Caki2 (cell line): ENCODE data around the gene GBGT1. TPM values are rescaled to one million over a fixed set of nuclear protein-coding genes. Genes with fewer than 3 reads are reported as not detected.

Experiments used
- DNase-seq: peaks from one replicate; pipeline ENCODE4 v3.0.0-alpha.2; 2015; ENCODE audit warnings: low read depth
- in situ Hi-C: cut with HindIII; loops from 2 replicates; pipeline ENCODE4 v1.10.0; 2016; ENCODE audit warnings: low sequenced_read_pairs, low pct_unique_long_range_greater_than_20kb, mixed read lengths
- total RNA-seq: library from RNA; depleted of rRNA; stranded (reverse); fragments of >200 nt; shearing (Covaris generic); gene quantifications from 2 replicates; pipeline ENCODE4 v1.2.3, GENCODE V29; 2014; ENCODE audit warnings: low replicate concordance

Gene GBGT1
- total RNA-seq, 1 experiment from 2014 or later: not detected

DNA sequence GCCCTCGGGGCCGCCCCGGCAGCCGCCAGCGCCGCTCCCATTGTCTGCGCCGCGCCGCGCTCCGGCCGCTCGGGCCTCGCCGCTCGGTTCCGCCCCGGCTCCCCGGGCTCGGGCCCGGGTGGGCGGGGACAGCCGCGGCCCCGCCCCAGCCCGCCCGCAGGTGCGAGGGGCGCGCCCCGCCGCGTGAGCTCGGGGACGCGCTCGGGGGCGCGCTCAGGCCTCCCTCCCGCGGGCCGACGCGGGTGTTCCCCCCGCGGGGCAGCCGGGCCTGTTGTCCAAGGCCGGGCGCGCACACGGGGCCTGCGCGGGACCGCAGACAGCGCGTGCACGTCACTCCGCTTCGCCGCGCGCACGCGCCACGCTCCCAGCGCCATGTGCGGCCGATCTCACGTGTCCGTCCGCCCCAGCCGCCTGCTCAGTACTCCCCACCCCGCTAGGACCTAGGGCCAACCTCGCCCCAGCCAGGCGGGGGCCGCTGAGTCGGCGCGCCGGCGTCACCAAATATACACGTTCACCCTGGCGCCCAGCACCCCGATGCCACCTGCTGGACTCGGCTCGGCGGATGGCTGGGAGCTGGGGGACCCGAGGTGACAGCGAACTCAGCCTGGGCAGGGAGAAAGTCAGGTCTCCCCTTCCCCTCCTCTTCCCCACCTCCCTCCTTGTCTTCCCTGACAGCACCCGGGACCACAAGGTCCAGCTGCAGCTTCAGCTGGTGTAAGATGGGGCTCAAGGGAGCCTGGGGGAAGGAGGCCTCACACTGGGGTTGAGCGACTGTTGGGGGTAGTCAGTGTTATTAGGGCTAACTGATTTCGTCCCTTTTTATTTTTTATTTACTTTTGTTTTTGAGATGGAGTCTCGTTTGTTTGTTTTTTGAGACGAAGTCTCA lies 14.3 kb downstream of the GBGT1 start:
- DNase-seq: peak; percentile 94

DNA sequence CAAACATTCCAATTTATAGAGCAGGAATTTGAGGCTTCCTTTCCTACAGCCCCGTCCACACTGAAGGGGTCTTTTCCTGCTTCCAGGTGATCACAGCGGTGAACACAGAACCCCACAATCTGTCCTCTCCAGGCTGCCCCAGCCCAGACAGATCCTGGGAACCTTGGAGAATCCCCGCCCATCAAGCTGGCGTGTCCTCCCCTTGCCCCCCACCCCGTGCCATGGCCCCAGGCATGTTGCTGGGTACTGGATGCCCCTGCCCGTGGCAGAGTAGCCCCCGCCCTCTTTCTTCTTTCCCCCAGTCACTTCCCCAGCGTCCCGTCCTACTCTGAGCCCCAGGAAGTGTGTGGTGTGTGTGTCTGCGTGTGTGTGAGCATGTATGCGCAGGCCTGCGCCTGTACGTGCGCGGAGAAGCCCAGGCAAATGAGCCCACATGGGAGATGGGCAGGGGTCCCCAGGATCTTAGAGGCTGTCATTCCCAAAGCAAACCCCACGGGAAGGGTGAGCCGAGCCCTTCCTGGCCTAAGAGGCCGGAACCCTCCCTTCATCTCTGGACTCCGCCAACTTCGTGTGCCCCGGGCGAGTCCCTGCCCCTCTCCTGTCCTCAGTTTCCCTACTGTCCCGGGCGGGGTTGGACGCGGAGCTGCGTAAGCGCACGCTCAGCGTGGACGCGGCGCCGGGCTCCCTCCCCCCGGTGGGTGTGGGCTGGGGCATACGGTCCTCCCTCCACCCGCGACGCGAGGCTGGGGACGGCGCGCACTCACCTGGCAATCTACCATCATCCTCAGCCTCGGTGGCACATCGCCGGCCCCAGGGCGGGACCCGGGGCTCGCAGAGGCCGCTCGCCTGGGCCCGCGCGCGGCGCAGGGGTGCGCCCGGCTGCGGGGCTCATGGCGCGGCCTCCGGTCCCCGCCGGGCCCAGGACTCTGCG lies 15.2 kb downstream of the GBGT1 start:
- in situ Hi-C loops: no loop called here
- peak; percentile 47 for DNase-seq

More for the DNA sequence above, 14.3 kb downstream of the GBGT1 start:
- in situ Hi-C loops: no loop called here

DNA sequence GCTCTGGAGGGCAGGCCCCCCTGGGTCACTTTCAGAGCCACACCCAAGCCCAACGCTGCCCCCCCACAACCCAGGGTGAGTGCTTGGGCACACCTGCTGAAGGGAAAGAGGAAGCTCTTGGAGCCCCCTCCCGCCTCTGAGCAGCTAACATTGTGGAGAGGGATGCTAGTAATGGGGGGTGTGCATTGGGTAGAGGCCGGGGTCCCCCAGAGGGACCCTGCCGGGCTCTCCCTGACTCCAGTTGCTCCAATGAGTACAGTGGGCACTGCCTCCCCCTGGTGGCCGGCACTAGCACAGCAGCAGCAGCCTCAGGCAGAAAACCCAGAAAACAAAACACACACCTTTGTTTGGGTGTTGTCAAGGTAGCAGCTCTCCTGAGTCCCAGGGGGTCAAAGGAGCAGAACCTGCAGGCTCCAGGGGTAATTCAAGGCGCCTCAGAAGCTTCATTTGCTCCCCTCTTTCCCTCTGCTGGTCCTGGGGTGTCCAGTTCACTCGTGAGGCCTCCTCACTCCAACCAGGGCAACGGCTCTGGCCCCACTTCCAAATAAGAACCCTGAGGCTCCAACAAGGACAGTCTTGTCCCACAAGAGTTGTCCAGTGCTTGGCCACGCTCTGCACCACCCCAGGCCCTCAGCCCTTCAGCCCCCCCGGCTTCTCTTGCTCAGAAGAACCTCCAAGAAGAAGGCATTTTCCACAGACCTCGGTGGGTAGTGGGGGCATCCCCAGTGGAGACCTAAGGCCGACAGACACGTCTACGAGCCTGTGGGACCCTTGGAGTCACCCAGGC lies 16.1 kb downstream of the GBGT1 start:
- in situ Hi-C loops: no loop called here
- DNase-seq: peak; percentile 77

DNA sequence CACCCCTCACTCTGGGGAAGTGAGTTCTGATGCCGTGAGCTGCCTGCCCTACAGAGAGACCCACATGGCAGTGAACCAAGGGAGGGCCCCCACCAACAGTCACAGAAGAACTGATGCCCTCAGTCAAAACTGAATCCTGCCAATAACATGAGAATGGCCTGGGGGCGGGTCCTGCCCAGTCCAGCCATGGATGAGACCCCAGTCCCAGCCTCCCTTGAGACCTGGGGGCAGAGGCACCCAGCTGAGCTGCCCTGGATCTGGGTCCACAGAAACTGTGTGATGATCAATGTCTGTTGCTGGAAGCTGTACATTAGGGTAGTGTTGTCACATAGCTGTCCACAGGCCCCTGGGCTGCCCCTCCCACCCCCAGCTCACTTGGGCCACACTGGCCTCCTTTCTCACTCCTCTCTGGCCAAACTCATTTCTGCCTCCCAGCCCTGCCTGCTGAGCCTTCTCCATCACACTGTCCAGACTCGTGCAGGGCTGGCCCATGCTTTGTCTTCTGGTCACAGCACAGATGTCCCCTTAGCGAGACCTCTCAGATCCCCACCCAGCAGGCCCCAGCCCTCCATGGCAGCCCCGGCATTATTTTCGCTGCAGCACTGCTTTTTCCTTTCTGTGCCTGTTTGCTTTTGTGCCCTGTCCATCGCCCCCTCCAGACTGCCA lies 16.8 kb downstream of the GBGT1 start:
- DNase-seq: no peak
- in situ Hi-C loops: no loop called here

DNA sequence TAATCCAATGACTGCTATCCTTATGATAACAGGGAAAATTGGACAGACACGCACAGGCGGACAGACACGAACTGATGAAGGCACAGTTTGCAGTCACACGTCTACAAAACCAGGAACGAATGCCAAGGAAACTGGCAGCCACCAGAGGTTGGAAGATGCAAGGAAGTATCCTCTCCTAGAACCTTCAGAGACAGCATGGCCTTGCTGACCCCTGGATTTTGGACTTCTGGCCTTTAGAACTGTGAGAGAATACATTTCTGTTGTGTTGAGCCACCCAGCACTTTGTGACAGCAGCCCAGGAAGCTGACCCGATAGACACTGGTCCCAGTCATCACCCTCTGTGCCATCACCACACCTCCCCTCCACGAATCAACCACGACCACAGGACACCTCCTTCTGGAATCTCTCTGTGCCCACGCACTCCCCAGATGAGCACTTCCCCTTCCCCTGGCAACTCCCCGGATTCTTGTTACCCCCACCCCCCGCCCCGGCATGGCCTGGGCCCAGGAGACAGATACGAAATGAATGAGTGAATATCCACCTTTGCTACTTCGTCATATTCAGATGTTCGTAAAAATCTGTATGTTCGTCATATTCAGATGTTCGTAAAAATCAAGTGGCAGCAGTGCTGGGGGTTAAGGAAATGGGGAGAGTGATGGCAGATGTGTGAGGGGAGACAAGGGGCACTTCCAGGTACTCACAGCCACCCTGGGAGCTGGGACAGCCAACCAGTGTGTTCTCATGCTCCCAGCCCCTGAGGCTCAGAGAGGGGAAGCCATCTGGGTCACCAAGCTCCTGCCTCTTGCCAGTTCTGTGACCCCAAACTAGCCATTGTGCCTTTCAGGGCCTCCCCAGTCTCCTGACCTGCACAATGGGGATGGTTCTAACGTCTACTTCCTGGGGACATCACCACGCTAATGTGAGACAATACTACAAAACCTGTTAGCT lies 18.5 kb downstream of the GBGT1 start:
- in situ Hi-C loops: no loop called here
- DNase-seq: no peak

DNA sequence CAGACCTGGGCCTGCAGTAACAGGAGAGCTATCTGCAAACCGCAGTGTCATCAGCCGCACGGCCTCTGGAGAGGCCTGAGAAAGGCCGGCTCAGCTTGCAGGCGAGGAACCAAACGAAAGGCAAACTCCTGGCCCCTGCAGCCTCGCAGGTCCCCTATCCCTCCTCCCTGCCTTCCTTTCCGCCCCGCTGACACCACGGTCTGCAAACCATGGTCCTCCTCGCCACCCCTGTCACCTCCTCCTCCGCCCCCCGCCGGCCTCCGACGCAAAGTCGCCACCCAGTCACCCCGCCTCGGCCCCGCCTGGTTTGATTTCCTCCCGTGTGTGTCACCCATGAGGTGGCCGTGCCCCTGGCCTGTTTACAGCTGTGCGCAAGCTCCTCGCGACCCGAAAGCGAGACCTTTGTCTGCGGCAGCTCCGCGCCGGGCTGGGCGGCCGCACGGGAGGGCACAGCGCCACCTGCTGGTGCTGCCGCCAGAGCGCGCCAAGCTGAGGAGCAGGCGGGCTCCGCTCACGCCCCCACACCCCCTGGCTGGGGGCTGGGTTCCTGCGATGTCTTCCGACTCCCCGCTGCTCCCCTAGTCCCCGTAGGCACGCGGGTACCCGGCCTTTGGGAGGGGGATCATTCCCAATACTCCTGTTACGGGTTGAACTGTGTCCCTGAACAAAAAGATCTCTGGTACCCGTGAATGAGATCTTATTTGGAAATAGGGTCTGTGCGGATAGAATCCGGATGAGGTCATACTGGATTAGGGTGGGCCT lies 19.4 kb downstream of the GBGT1 start:
- in situ Hi-C loops: no loop called here
- peak; percentile 86 for DNase-seq

DNA sequence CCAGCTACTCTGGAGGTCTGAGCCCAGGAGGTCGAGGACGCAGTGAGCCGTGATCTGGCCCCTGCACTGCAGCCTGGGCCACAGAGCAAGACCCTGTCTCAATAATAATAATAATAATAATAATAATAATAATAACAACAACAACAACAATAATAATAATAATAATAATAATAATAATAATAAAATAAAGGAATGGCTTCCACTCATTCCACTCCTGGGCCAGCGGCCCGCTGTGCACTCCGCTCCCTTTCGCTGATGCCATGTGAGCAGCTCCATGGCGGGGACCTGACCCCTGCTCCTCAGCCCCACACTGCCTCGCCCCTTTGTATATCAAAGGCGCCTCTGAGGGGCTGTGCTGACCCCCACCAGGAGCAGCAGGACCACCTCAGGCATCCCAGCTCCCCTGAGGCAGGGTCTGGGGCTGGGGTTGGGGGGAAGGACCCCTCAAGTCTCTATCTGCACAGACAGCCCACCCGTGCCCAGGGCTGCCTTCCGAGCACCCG lies 20.0 kb downstream of the GBGT1 start:
- in situ Hi-C loops: no loop called here
- DNase-seq: no peak

DNA sequence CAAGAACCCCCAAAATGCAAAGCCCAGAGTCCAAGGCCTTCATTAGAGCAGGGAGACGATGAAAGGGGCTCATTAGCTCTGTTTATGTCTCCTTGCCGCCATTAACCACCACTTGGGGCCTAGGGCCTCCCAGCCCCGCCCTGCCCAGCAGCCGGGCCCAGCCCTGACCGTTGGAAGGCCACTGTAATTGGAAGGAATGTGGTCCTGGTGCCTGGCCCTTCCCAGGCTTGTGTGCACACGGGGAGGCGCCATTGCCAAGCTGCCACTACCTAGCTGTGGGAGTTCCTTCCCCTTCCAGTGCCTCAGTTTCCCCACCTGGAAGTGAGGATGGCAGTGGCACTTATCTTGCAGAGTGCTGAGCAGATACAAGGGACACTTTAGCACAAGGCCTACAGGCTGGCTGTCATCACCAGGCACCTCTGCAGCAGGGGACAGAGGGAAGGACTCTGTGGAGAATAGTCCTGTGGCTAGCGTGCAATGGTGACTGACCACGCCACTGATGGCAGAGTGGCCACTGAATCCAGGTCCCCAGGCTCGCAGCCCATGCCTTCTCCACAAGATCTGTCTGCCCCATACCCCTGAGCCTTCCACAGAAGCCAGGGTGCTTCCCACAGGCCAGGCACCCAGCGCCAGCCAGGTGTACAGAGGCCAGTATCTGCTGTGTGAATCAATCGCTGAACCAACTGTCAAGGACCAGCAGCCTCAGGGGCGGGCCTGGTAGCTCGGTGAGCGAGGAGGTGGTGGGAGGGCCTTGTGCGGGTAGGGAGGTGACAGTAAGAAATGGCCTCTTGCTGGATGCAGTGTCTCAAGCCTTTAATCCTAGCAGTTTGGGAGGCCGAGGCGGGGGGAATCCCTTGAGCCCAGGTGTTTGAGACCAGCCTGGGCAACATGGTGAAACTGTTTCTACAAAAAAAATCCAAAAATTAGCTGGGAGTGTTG lies 20.8 kb downstream of the GBGT1 start:
- DNase-seq: no peak
- in situ Hi-C loops: no loop called here

DNA sequence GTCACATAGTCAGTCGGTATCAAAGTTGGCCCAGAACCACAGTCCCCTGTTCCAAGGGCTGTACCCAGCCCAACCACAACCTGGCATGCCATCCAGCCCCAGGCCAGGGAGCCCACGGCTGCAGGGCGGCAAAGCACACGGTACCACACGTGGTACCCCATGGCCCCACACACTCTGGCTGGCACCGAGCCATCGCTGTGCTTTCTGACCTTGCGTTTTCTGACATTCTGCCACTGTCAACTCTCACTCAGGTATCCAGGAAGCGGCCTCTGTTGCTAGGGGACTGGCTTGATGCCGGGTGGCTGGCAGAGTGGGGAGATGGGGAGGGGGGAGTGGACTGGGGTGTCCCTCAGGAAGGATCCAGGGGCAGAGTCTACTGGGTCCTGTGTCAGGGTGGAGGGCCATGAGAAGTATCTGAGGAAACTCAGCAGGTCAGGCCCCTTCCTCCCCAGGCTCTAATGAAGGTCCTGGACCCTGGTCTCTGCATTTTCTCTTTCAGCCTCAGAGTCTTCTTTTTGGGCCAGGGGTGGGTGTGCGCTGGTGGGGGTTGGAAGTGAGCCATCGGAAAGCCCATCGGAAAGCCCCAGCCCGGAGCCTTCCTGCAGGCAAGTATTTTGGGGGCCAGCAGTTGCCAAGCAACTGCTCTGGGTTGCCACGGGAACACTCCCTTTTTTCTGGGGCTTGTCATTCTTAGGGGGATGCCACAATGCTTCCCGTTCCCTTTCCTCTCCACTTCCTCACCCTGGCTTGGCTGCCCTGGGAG lies 21.7 kb downstream of the GBGT1 start:
- in situ Hi-C loops: no loop called here

DNA sequence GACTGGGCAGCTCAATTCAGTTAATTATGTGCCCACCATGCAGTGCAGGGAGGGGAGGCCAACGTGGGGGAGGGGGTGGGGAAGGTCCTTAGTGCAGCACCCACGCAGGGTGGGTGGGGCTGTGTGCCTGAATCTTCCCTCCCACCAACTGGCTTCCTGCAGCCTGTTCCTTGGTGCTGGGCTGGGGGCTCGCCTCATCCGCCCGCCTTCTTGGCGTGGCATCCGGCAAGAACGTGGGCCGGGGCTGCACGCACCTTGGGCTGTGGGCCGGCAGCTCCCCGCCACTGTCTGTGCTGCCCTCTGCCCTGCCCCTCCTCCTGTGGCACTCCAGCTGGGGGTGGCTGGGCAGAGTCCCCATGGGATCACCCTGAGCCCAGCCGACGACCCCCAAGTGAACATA lies 23.1 kb downstream of the GBGT1 start:
- in situ Hi-C loops: no loop called here

More for the DNA sequence above, 21.7 kb downstream of the GBGT1 start:
- no peak for DNase-seq

DNA sequence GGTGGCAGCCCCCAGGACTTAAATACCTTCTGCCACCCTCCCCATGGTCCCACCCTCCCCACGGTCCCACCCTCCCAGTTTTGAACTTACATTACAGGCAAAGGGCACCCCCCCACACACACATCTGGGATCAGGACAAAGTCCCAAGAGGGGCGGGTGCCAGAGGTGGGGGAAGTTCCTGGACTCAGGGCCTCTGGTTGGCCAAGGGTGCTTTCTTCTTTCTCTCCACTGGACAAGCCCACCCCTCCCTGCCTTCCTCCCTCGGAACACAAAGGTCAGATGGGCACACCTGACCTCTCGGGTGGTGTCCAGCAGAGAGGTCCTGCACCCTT lies 23.6 kb downstream of the GBGT1 start:
- in situ Hi-C loops: no loop called here
- DNase-seq: no peak

More for the DNA sequence above, 23.1 kb downstream of the GBGT1 start:
- no peak for DNase-seq

DNA sequence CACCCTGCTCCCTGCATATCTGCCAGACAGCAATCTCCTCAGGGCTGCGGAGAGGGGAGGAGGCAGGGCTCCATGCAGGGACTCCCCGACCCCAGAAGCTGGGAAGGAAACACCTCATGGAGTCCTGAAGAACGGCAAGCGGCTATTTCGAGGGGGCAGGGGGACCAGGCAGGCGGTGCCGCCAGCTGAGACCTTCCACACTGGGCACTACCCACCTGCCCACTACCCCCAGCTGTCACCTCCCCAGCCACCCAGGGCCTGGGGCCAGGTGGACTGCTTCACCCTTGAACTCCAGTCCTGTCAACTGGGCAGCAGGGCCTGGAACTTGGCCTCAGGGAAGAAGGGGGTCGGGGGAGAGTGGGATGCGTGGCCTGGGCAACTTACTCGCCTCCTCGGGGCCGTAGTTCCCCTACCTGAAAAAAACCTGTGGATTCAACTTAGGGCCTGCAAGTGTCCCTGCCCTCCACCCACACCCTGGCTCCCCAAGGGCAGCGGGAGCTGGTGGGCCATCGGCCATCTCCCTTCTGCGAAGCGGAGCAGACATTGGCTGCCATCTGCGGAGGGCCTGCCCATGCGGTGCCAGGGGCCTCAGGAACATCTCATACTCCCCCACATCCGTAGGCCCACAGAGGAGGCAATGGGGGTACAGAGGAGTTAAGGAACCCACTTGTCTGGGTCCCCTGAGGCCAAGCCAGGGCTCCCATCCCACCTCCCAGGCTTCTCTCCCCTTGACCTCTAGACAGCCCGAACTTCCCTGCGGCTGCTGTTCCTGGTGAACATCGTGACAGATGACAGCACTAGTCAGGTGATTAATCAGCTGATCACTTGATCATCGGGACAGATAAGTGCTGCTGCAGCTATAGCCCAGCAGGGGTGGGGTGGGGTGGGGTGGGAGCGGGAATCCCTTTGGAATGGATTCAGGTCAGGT lies 24.2 kb downstream of the GBGT1 start:
- no peak for DNase-seq
- in situ Hi-C loops: no loop called here

DNA sequence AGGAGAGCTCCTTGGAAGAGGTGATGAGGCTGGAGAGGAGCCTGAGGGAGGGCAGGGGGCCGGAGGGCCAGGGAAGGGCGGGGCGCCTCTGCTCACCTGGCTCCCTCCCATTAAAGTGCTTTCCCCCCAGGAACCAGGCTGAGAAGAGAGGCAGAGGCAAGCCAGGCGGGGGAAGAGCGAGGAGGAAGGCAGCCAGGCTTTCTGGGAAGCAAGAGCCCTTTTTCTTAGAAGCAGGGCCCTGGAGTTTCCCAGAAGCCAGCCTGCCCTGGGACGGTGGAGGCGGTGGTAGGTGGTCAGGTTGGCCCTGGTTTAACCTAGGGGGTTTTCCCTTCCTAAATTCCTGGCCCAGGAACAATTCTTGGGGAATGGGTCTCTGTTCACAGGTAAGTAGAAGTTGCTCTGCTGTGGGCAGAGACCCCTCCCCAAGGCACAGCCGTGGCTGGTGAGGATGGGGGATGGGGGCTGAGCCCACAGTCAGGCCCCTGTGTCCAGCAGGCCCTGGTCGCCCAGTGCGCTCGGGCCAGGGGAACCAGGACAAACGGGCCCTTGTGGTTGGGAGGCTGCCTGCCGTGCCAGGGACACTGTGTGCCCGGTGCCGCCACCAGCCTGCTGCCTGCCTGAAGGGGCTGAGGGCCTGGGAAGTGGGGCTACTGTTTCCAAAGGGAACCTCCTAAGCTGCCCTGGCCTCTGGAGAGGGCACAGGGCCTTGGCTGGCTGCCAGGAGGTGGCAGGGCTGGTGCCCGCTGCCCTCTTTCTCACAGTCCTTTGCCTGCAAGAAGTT lies 26.1 kb downstream of the GBGT1 start:
- no peak for DNase-seq
- in situ Hi-C loops: no loop called here
